ENCODE results near the gene LPCAT3.

LPCAT3 gene

GRCh38 chr12:6962285-6963015, 55.8 kb downstream of the LPCAT3 start:
- DNase-seq: peak; percentile 64

GRCh38 chr12:6961695-6962284, 56.5 kb downstream of the LPCAT3 start:
- DNase-seq: peak; percentile 64

GRCh38 chr12:6961278-6961694, 57.0 kb downstream of the LPCAT3 start:
- no peak for DNase-seq

GRCh38 chr12:6960593-6961277, 57.5 kb downstream of the LPCAT3 start:
- no peak for DNase-seq

GRCh38 chr12:6959805-6960592, 58.3 kb downstream of the LPCAT3 start:
- DNase-seq: no peak

GRCh38 chr12:6959058-6959804, 59.0 kb downstream of the LPCAT3 start:
- DNase-seq: no peak

GRCh38 chr12:6958609-6959057, 59.6 kb downstream of the LPCAT3 start:
- no peak for DNase-seq

GRCh38 chr12:6957741-6958608, 60.3 kb downstream of the LPCAT3 start:
- DNase-seq: no peak

GRCh38 chr12:6957151-6957701, 61.0 kb downstream of the LPCAT3 start:
- DNase-seq: no peak

GRCh38 chr12:6956021-6956727, 62.1 kb downstream of the LPCAT3 start:
- no peak for DNase-seq

- no peak for DNase-seq
Measured at GRCh38 chr12:6955108-6956020, 62.9 kb downstream of the LPCAT3 start.

GRCh38 chr12:6954316-6955107, 63.8 kb downstream of the LPCAT3 start:
- no peak for DNase-seq

- no peak for DNase-seq
Measured at GRCh38 chr12:6953442-6954315, 64.6 kb downstream of the LPCAT3 start.

- no peak for DNase-seq
Measured at GRCh38 chr12:6952863-6953441, 65.3 kb downstream of the LPCAT3 start.

- no peak for DNase-seq
Measured at GRCh38 chr12:6952121-6952862, 66.0 kb downstream of the LPCAT3 start.

GRCh38 chr12:6951551-6952120, 66.6 kb downstream of the LPCAT3 start:
- DNase-seq: no peak
